ENCODE results near the gene KCNRG. TPM values are rescaled to one million over a fixed set of nuclear protein-coding genes. Genes with fewer than 3 reads are reported as not detected.

Gene KCNRG
- total RNA-seq, 2 experiments from 2014 or later, result 0.27 to 0.70 TPM

DNA sequence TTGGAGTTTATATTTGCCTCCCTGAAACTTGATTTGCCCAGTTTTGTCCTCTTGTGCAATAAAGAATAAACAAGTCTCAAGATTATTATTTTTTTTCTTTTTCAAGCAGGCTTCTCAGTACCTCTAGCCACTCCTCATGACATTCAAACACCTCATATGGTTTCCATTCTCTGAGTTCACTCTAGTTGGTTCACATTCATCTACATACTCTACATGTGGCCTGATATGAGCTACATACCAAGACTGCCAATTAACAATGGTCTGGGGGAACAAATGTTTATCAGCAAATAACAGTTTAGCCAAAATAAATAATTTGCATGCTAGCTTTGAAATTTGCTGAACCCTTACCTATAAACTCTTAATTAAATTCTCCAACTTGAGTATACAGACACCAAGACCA is 22.5 kb downstream of the KCNRG start:
- Histone ChIP-seq H3K36me3 (ENCODE audit: insufficient read depth, low read length) (peaks cover 4% of the 10 kb centered on the region), H3K4me3 (ENCODE audit: low read length) (no peak overlapping the region), H3K27me3 (ENCODE audit: control insufficient read depth in 1 of 2, insufficient read depth in 2 of 2, low read length in 2 of 2) (no peaks in the 10 kb centered on the region), H3K27ac (ENCODE audit: low read depth in 1 of 2, low read length in 2 of 2) (no peak overlapping the region), H3K9me3 (ENCODE audit: control insufficient read depth in 1 of 2, insufficient read depth in 1 of 2, low read length in 2 of 2) (no peaks in the 10 kb centered on the region), H3K4me1 (ENCODE audit: insufficient read depth, low read length) (no peaks in the 10 kb centered on the region)
- Mint-ChIP-seq H3K4me3 (no peak overlapping the region), H3K27me3 (no peaks in the 10 kb centered on the region), H3K27ac (no peak overlapping the region), H3K4me1 (ENCODE audit: low read depth) (no peaks in the 10 kb centered on the region), H3K36me3 (ENCODE audit: low read depth) (peaks cover 4% of the 10 kb centered on the region), H3K9me3 (no peaks in the 10 kb centered on the region)
- intact Hi-C loops (cut with DNase I, micrococcal nuclease), result no loop called here
- ChIA-PET POLR2A (no interaction called here), CTCF (interaction anchor here (1.2 kb wide), 1 partner anchor 12 kb away, joined by 3 read pairs; no protein-coding TSS in a partner anchor)
- DNase-seq (no peak), ATAC-seq (ENCODE audit: poor library complexity) (no peak)
- TF ChIP-seq, protein P1, sequence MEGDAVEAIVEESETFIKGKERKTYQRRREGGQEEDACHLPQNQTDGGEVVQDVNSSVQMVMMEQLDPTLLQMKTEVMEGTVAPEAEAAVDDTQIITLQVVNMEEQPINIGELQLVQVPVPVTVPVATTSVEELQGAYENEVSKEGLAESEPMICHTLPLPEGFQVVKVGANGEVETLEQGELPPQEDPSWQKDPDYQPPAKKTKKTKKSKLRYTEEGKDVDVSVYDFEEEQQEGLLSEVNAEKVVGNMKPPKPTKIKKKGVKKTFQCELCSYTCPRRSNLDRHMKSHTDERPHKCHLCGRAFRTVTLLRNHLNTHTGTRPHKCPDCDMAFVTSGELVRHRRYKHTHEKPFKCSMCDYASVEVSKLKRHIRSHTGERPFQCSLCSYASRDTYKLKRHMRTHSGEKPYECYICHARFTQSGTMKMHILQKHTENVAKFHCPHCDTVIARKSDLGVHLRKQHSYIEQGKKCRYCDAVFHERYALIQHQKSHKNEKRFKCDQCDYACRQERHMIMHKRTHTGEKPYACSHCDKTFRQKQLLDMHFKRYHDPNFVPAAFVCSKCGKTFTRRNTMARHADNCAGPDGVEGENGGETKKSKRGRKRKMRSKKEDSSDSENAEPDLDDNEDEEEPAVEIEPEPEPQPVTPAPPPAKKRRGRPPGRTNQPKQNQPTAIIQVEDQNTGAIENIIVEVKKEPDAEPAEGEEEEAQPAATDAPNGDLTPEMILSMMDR (IDR thresholded peaks at IDR 0.05), result no peak

DNA sequence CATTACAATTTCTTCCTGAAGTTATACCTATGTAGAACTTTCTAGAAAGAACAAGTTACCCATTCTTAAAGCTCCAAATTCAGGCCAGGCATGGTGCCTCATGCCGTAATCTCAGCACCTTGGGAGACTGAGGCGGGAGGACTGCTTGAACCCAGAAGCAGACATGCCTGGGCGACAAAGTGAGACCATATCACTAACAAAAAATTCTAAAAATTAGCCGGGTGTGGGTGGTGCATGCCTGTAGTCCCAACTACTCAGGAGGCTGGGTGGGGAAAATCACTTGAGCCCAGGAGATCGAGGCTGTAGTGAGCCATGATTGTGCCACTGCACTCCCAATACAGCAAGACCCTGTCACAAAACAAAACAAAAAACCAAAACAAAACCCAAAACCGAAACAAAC is 23.0 kb downstream of the KCNRG start:
- POLR2A ChIA-PET, result no interaction called here
- DNase-seq (no peak), ATAC-seq (ENCODE audit: poor library complexity) (no peak)
- Histone ChIP-seq H3K4me1 (ENCODE audit: insufficient read depth, low read length) (no peaks in the 10 kb centered on the region), H3K27ac (ENCODE audit: low read depth in 1 of 2, low read length in 2 of 2) (no peak overlapping the region), H3K9me3 (ENCODE audit: control insufficient read depth in 1 of 2, insufficient read depth in 1 of 2, low read length in 2 of 2) (no peaks in the 10 kb centered on the region), H3K36me3 (ENCODE audit: insufficient read depth, low read length) (peaks cover 4% of the 10 kb centered on the region), H3K4me3 (ENCODE audit: low read length) (no peak overlapping the region), H3K27me3 (ENCODE audit: control insufficient read depth in 1 of 2, insufficient read depth in 2 of 2, low read length in 2 of 2) (no peaks in the 10 kb centered on the region)
- intact Hi-C loops (cut with DNase I, micrococcal nuclease), result no loop called here
- CTCF ChIA-PET, result interaction anchor here (0.6 kb wide), 1 partner anchor 908 kb away, joined by 4 read pairs; no protein-coding TSS in a partner anchor
- Mint-ChIP-seq H3K9me3 (no peaks in the 10 kb centered on the region), H3K4me3 (no peak overlapping the region), H3K36me3 (ENCODE audit: low read depth) (peaks cover 4% of the 10 kb centered on the region), H3K4me1 (ENCODE audit: low read depth) (no peaks in the 10 kb centered on the region), H3K27ac (no peak overlapping the region), H3K27me3 (no peaks in the 10 kb centered on the region)
- TF ChIP-seq, protein P1 (IDR thresholded peaks at IDR 0.05), result no peak

DNA sequence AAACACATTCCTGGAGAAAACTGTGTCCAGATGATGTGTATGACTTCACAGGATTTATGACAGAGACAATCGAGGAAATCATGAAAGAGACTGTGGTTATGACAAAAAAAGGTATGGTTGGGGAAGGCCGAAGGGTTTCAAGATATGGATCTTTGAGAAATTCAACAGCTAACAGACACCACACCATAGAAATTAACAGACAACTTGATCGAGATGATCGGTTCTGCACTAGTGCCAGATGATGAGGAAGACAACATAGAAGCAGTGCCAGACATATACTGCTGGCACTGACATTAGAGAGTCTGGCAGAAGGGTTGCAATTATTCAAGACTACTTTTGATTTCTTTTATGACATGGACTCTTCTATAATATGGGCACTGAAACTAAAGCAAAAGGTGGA is 37.2 kb downstream of the KCNRG start:
- DNase-seq (no peak), ATAC-seq (ENCODE audit: poor library complexity) (no peak)
- Histone ChIP-seq H3K4me1 (ENCODE audit: insufficient read depth, low read length) (no peaks in the 10 kb centered on the region), H3K9me3 (ENCODE audit: control insufficient read depth in 1 of 2, insufficient read depth in 1 of 2, low read length in 2 of 2) (peaks cover 0 to 4% of the 10 kb centered on the region in 2 experiments), H3K27ac (ENCODE audit: low read depth in 1 of 2, low read length in 2 of 2) (no peak overlapping the region), H3K27me3 (ENCODE audit: control insufficient read depth in 1 of 2, insufficient read depth in 2 of 2, low read length in 2 of 2) (no peaks in the 10 kb centered on the region), H3K36me3 (ENCODE audit: insufficient read depth, low read length) (no peaks in the 10 kb centered on the region), H3K4me3 (ENCODE audit: low read length) (no peak overlapping the region)
- H3K27ac Mint-ChIP-seq, result no peak overlapping the region
- H3K27me3 Mint-ChIP-seq, result no peaks in the 10 kb centered on the region
- TF ChIP-seq, protein P1 (IDR thresholded peaks at IDR 0.05), result no peak
- ChIA-PET POLR2A (no interaction called here), CTCF (no interaction called here)
- peaks cover 8% of the 10 kb centered on the region for H3K4me1 Mint-ChIP-seq (ENCODE audit: low read depth)
- H3K9me3 Mint-ChIP-seq, result peaks cover 2% of the 10 kb centered on the region
- intact Hi-C loops (cut with DNase I, micrococcal nuclease), result loop anchor here in 1 of 2 experiments (5.0 kb wide), 1 partner anchor 40 kb away; no protein-coding TSS in a partner anchor
- no peak overlapping the region for H3K4me3 Mint-ChIP-seq
- no peaks in the 10 kb centered on the region for H3K36me3 Mint-ChIP-seq (ENCODE audit: low read depth)

Measured in CD4-positive, alpha-beta T cell (primary cell).